ENCODE results near the gene SPINK5.

SPINK5 gene

GRCh38 chr5:148145916-148146315 is 82.1 kb downstream of the SPINK5 start:
- in situ Hi-C loops (cut with MboI; ENCODE audit: low sequenced_read_pairs, unreplicated experiment), result no loop called here

GRCh38 chr5:148146487-148146886 is 82.7 kb downstream of the SPINK5 start:
- TF ChIP-seq, protein P1, sequence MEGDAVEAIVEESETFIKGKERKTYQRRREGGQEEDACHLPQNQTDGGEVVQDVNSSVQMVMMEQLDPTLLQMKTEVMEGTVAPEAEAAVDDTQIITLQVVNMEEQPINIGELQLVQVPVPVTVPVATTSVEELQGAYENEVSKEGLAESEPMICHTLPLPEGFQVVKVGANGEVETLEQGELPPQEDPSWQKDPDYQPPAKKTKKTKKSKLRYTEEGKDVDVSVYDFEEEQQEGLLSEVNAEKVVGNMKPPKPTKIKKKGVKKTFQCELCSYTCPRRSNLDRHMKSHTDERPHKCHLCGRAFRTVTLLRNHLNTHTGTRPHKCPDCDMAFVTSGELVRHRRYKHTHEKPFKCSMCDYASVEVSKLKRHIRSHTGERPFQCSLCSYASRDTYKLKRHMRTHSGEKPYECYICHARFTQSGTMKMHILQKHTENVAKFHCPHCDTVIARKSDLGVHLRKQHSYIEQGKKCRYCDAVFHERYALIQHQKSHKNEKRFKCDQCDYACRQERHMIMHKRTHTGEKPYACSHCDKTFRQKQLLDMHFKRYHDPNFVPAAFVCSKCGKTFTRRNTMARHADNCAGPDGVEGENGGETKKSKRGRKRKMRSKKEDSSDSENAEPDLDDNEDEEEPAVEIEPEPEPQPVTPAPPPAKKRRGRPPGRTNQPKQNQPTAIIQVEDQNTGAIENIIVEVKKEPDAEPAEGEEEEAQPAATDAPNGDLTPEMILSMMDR (IDR thresholded peaks at IDR 0.05; ENCODE audit: borderline replicate concordance, control extremely low read depth, extremely low read depth, insufficient read depth, missing control alignments), result no peak
- in situ Hi-C loops (cut with MboI; ENCODE audit: low sequenced_read_pairs, unreplicated experiment), result no loop called here
- DNase-seq (ENCODE audit: low spot score), result no peak

More at GRCh38 chr5:148145916-148146315, 82.1 kb downstream of the SPINK5 start:
- TF ChIP-seq, protein P1 (IDR thresholded peaks at IDR 0.05; ENCODE audit: borderline replicate concordance, control extremely low read depth, extremely low read depth, insufficient read depth, missing control alignments), result no peak
- no peak for DNase-seq (ENCODE audit: low spot score)

GRCh38 chr5:148147415-148147814 is 83.6 kb downstream of the SPINK5 start:
- in situ Hi-C loops (cut with MboI; ENCODE audit: low sequenced_read_pairs, unreplicated experiment), result no loop called here
- TF ChIP-seq, protein P1 (IDR thresholded peaks at IDR 0.05; ENCODE audit: borderline replicate concordance, control extremely low read depth, extremely low read depth, insufficient read depth, missing control alignments), result no peak
- no peak for DNase-seq (ENCODE audit: low spot score)

DNA sequence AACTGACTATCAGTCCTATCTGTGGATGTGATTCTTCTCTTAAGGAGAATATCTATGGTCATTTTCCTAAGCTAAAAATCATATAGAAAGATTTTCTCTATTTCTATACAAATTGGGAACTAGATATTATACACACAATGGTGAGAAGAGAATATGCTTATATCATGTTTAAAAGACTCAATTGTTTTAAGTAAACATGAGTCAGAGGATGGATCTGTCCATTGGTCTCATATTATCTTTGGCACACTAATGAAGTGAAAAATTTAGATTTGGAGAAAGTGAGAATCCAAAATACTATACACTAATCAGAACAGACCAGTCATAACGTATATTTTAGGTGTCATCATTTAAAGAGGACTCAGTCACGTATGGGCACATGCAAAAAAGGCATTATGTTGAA is 88.1 kb downstream of the SPINK5 start:
- TF ChIP-seq, protein P1 (IDR thresholded peaks at IDR 0.05; ENCODE audit: borderline replicate concordance, control extremely low read depth, extremely low read depth, insufficient read depth, missing control alignments), result no peak
- in situ Hi-C loops (cut with MboI; ENCODE audit: low sequenced_read_pairs, unreplicated experiment), result no loop called here
- no peak for DNase-seq (ENCODE audit: low spot score)

GRCh38 chr5:148152781-148153180 is 89.0 kb downstream of the SPINK5 start:
- TF ChIP-seq, protein P1 (IDR thresholded peaks at IDR 0.05; ENCODE audit: borderline replicate concordance, control extremely low read depth, extremely low read depth, insufficient read depth, missing control alignments), result no peak
- in situ Hi-C loops (cut with MboI; ENCODE audit: low sequenced_read_pairs, unreplicated experiment), result no loop called here
- no peak for DNase-seq (ENCODE audit: low spot score)

- in situ Hi-C loops (cut with MboI; ENCODE audit: low sequenced_read_pairs, unreplicated experiment), result no loop called here
- DNase-seq (ENCODE audit: low spot score), result no peak
Measured at GRCh38 chr5:148156609-148157008, 92.8 kb downstream of the SPINK5 start.

More at GRCh38 chr5:148156609-148157008, 92.8 kb downstream of the SPINK5 start:
- TF ChIP-seq, protein P1 (IDR thresholded peaks at IDR 0.05; ENCODE audit: borderline replicate concordance, control extremely low read depth, extremely low read depth, insufficient read depth, missing control alignments), result no peak

All from GM13976 (cell line).